Right hindlimb (tissue), 1 donor: ENCODE data around the gene UBE2F.

Experiments
- DNase-seq: peaks from one replicate; pipeline ENCODE4 v3.0.0-alpha.2; 2018

Gene UBE2F

DNA sequence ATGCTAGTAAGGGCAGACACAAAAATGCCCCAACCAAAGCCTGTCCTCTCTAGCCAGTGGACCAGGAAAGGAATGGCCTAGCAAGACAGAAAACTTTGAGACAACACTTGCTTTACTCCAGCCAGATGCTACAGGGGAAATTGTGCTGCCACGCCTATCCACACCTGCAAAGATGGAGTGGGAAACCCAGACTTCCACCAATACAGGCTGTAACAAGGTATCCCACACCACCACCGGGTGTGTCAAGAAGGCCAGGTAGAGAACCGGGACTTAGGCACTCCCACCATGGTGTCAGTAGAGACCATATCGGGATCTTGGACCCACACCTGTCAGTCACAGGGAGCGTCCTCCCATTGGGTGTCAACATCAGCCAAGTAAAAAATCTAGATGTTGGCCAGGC, 117.1 kb downstream of the UBE2F start:
- no peak for DNase-seq

DNA sequence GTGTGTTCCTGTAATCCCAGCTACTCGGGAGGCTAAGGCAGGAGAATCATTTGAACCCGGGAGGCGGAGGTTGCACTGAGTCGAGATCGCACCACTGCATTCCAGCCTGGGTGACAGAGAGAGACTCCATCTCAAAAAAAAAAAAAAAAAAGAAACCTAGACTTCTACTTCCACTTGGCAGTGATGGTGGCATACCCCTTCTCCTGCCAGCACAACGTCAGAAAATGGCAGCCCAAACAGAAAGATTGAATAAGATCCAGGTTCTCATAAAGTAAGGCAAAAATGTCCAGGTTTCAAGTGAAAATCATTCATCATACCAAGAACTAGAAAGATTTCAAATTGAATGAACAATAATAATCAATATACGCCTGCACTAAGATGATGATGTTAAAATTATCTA, 117.9 kb downstream of the UBE2F start:
- DNase-seq: no peak

DNA sequence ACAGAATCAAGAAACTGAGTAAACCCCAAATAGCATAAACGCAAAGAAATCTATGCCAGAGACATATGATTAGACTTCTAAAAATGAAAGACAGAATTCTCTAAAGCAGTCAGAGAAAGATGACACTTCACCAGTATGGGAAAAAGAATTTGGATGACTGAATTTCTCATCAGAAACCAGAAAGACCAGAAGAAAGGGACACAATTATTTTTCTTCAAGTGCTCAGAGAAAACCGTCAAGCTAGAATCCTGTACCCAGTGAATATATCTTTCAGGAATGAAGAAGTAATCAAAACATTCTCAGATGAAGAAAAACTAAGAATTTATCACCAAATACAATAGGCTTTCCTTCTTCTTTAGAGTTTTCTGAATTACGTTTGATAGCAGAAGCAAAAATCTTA, 119.1 kb downstream of the UBE2F start:
- DNase-seq: no peak

DNA sequence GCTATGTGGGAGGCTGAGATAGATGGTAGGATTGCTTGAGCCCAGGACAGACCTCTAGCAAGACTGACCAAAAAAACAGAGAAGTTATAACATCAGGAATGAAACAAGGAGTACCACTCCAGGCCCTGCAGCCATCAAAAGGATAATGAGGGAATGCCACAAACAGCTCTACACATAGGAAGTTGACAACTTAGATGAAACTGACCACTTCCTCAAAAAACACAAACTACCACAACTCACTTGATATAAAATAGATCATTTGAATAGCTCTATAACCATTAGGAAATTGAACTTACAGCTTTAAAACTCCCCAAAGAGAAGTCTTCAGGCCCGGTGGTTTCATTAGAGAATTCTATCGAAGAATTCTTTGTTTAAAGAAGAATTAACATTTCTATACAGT, 120.4 kb downstream of the UBE2F start:
- DNase-seq: no peak

DNA sequence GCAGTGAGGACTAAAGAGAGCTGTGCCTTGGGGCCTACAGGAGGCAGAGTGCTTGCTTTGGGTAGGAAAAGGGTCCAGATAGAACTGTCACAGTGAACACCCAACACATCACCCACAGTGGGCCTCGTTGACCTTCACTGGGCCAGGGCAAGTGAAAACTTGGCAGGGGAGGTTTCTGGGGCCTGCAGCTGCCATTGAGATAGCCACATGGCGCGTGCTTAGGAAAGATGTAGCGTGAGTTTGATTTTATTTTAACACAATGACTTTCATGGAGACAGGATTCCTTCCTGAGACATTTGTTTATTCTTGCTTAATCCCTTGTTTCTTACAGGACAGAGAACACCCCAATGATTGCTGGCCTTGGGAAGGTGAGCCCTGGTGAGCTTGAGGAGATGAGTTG, 124.1 kb downstream of the UBE2F start:
- no peak for DNase-seq

DNA sequence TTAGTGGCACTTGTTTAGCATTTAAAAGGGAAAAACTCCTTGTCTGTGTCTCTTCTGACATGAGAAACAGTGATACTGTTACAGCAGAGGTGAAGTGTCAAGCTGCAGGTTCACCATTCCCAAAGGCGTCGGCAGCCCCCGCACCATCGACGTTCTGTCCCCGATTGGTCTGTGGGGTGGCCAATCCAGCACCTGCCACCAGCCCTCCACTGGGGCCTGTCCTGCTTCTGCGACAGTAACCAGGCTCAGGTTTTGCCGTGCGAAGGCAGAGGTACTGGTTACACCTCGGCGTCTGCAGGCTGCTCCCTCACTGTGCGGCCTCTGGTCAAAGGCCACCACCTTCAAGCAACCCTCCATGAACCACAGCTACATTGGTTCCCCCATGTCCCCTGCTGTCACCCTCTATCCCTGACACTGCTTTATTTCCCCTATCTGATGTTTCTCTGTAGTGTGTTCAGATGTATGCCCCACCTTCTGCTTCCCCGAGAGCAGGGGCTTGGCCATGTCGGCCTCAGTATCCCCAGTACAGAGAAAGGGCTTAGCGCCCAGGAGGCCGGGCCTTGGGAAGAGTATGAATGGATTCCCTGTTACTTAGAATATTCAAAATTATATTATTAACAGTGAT, 124.7 kb downstream of the UBE2F start:
- DNase-seq: no peak
